GM19468 (cell line): Measurements from ENCODE around the gene DNAJC19.

Experiments
- ATAC-seq: cut with Tn5 transposase; IDR thresholded peaks from one replicate; pipeline ENCODE4 v1.9.1; 2021; ENCODE audit warnings: mild to moderate bottlenecking, moderate library complexity, moderate number of reproducible peaks; ENCODE audit not compliant: unreplicated experiment; ENCODE audit errors: extremely low read depth

DNAJC19 gene

GRCh38 chr3:180962530-180962929 is 27.0 kb downstream of the DNAJC19 start:
- ATAC-seq: no peak

GRCh38 chr3:180961552-180961951 is 28.0 kb downstream of the DNAJC19 start:
- ATAC-seq: no peak

DNA sequence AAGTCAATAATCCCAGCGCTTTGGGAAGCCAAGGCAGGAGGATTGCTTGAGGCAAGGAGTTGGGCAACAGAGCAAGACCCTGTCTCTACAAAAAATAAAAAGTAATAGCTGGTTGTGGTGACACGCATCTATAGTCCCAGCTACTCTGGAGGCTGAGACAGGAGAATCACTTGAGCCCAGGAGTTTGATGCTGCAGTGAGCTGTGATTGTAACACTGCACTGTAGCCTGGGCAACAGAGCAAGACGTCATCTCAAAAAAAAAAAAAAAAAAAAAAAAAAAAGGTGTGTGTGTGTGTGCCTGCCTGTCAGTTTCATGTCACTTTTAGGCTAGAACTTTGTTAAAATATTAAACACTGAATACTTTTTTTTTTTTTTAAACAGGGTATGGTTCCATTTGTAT is 28.4 kb downstream of the DNAJC19 start:
- no peak for ATAC-seq

DNA sequence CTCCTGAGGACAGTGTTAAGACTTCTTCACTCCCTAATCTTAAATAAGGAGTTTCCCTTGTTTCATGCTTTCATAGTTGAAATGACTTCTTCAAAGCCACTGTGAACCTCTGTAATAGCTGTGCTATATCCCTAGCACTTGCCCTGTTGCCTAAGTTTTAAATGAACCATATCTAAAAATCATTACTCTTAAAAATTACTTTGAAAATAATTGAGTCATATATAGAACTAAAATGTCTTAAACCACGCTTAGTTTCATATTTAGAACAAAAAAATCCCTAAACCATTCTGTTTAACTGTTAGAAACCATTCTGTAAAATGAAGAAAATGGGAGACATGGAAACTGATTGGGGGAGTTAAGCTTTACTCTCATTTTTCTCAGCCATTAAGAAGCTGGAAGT is 29.8 kb downstream of the DNAJC19 start:
- no peak for ATAC-seq

DNA sequence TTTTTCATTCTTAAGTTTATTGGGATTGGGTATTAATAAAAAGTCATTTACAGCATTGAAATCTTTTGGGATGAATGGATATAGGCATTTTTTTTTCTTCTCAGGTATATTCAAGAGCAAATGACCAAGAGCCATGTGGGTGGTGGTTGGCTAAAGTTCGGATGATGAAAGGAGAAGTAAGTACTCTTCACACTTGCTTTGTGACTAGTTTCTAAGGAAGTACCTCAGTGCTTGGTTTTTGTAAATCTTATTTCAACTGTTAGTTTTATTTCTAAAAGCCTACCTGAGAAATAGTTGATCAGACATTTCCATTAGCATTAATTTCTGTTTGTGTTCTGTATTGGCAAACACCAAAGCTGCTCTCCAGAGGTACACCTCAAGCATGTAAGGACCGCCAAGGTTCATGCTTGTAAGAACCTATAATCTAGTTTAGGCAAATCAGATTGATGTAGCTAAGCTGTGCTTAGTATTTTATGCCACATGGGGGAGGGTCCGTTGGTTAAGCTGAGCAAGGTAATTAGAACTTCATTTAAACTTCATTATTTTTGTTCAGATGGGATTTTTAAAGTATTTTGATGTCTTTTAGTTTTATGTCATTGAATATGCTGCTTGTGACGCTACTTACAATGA is 41.7 kb downstream of the DNAJC19 start:
- ATAC-seq: no peak

- ATAC-seq: no peak
These were observed 48.7 kb downstream of the DNAJC19 start for GRCh38 chr3:180940826-180941225.

DNA sequence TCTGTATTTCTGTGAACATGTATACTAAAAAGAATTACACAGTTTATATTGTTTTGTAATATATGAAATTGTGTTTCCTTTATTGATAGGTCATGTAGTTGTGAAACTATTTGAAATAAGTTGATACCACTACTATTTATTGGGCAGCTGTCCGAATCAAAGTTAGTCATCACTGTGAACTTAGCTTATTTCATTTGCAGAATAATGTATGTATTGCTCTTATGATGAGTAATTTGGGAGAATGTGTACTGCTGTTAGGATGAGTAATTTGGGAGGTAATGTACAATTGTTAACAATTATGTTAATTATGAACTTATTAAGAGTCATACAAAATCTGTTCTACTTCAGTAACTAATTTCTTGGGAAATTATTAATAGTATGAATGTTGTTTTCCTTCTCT is 54.9 kb downstream of the DNAJC19 start:
- ATAC-seq: no peak
